NK-92 treated with Interleukin-12 subunit alpha and Interleukin-12 subunit beta, amount 100 ng/mL, for 24 hours (cell line): ENCODE results near the gene WIPF3.

Source experiments
- DNase-seq: peaks from one replicate; lab custom pipeline; 2025; lab: John Stamatoyannopoulos, UW

Gene WIPF3

GRCh38 chr7:29808075-29808801, 1.9 kb downstream of the WIPF3 start:
- DNase-seq = peak; percentile 58

- DNase-seq = no peak
These were observed 3.3 kb downstream of the WIPF3 start for GRCh38 chr7:29809533-29810155.

- no peak for DNase-seq
These were observed 4.0 kb downstream of the WIPF3 start for GRCh38 chr7:29810297-29810696.

- DNase-seq = no peak
These were observed 4.6 kb downstream of the WIPF3 start for GRCh38 chr7:29810813-29811482.

GRCh38 chr7:29811586-29811985, 5.3 kb downstream of the WIPF3 start:
- DNase-seq = no peak

- DNase-seq = no peak
These were observed 6.0 kb downstream of the WIPF3 start for GRCh38 chr7:29812185-29812876.

- DNase-seq = no peak
These were observed 9.1 kb downstream of the WIPF3 start for GRCh38 chr7:29815181-29816105.

GRCh38 chr7:29818308-29818707, 12.0 kb downstream of the WIPF3 start:
- DNase-seq = no peak

- DNase-seq = no peak
These were observed 19.6 kb downstream of the WIPF3 start for GRCh38 chr7:29825775-29826529.

GRCh38 chr7:29826530-29826822, 20.2 kb downstream of the WIPF3 start:
- no peak for DNase-seq

- no peak for DNase-seq
These were observed 20.6 kb downstream of the WIPF3 start for GRCh38 chr7:29826904-29827303.

- DNase-seq = no peak
These were observed 25.4 kb downstream of the WIPF3 start for GRCh38 chr7:29831705-29832104.

GRCh38 chr7:29833929-29834328, 27.6 kb downstream of the WIPF3 start:
- no peak for DNase-seq

GRCh38 chr7:29835718-29836117, 29.4 kb downstream of the WIPF3 start:
- no peak for DNase-seq

GRCh38 chr7:29839302-29839701, 33.0 kb downstream of the WIPF3 start:
- DNase-seq = no peak

- DNase-seq = no peak
These were observed 33.6 kb downstream of the WIPF3 start for GRCh38 chr7:29839921-29840320.

- no peak for DNase-seq
These were observed 34.4 kb downstream of the WIPF3 start for GRCh38 chr7:29840701-29841100.

GRCh38 chr7:29841926-29842701, 35.8 kb downstream of the WIPF3 start:
- DNase-seq = no peak

- no peak for DNase-seq
These were observed 36.8 kb downstream of the WIPF3 start for GRCh38 chr7:29843093-29843492.

- no peak for DNase-seq
These were observed 37.4 kb downstream of the WIPF3 start for GRCh38 chr7:29843726-29844125.
